Activated B cell treated with CpG ODN at 0.5 μM for 24 hours (primary cell): Measurements from ENCODE around the gene SIT1. TPM values are rescaled to one million over a fixed set of nuclear protein-coding genes. Genes with fewer than 3 reads are reported as not detected.

Experiments
- ATAC-seq: fragments of 200-7000 bp; cut with Tn5 transposase; one replicate; pipeline ENCODE4 v1.10.0; 2021; ENCODE audit warnings: low read depth, mild to moderate bottlenecking, moderate library complexity
- CTCF ChIA-PET: fragments of 350-600 bp; sonication (Branson Sonifier 250); formaldehyde crosslinking; loops from one replicate; lab custom pipeline; 2021; ENCODE audit warnings: antibody characterized with exemption; lab: Charles Lee
- POLR2A ChIA-PET: fragments of 350-600 bp; sonication (Branson Sonifier 250); formaldehyde crosslinking; loops from one replicate; lab custom pipeline; 2021; ENCODE audit warnings: antibody characterized with exemption; lab: Charles Lee
- DNase-seq: peaks from one replicate; pipeline ENCODE4 v3.0.0; 2022
- H3K27ac Mint-ChIP-seq: one replicate; pipeline ENCODE4 v1.8.0; 2020; ENCODE audit warnings: mixed read lengths
- H3K27me3 Mint-ChIP-seq: one replicate; pipeline ENCODE4 v1.8.0; 2021; ENCODE audit warnings: mixed read lengths
- H3K36me3 Mint-ChIP-seq: one replicate; pipeline ENCODE4 v1.8.0; 2021; ENCODE audit warnings: low read depth, mixed read lengths
- H3K4me1 Mint-ChIP-seq: one replicate; pipeline ENCODE4 v1.8.0; 2021; ENCODE audit warnings: mixed read lengths
- H3K4me3 Mint-ChIP-seq: one replicate; pipeline ENCODE4 v1.8.0; 2020; ENCODE audit warnings: mild to moderate bottlenecking, mixed read lengths
- H3K9me3 Mint-ChIP-seq: one replicate; pipeline ENCODE4 v1.8.0; 2020; ENCODE audit warnings: mixed read lengths
- CTCF ChIP-seq: fragments of 200-600 bp; IDR thresholded peaks from one replicate; pipeline ENCODE4 v1.8.0; 2022; ENCODE audit warnings: antibody characterized with exemption, mild to moderate bottlenecking
- intact Hi-C: fragments of 100-400 bp; cut with micrococcal nuclease; formaldehyde crosslinking; loops from one replicate; pipeline ENCODE4 v1.15.1; 2024
- total RNA-seq: library from RNA; stranded (reverse); gene quantifications from 2 replicates; pipeline ENCODE4 v1.2.3, GENCODE V29; 2022

SIT1 gene
- total RNA-seq, 1 donor from 2014 or later: 27.5 TPM

DNA sequence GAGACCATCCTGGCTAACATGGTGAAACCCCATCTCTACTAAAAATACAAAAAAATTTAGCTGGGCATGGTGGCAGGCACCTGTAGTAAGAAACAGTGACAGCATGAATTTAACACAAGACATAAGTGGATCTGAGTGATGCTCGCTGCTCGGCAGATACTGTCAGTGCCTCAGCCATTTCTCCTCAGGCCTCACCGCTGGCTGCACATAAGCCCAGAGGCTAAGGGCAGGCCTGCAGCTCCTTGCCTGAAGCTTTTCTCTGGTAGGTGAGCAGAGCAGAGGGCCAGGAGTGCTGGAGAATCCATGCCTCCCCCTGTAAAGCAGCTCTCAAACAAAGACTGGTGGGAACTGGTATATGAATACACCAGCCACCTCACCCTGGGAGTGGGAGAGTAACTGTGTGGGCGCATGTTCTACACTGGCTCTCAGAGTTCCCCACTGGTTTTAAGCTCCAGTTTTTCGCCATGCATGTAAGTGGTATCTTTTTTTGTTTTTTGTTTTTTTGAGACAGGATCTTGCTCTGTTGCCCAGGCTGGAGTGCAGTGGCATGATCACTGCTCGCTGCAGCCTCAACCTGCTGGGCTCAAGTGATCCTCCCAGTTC lies 22.2 kb downstream of the SIT1 start:
- DNase-seq: no peak
- POLR2A ChIA-PET: interaction anchor here (0.5 to 6.7 kb wide), 4 partner anchors 10 to 155 kb away, joined by 3 to 72 read pairs (median 6); partner anchors contain the start of genes CCDC107, CD72 and RMRP

GRCh38 chr9:35627575-35627974 lies 23.2 kb downstream of the SIT1 start:
- intact Hi-C loops: no loop called here
- no peak overlapping the region for H3K4me3 Mint-ChIP-seq
- no peaks in the 10 kb centered on the region for H3K27me3 Mint-ChIP-seq
- H3K9me3 Mint-ChIP-seq: no peaks in the 10 kb centered on the region
- H3K4me1 Mint-ChIP-seq: peaks cover 43% of the 10 kb centered on the region
- no peak for DNase-seq
- TF ChIP-seq CTCF: no peak
- ChIA-PET CTCF (no interaction called here), POLR2A (interaction anchor here (0.6 to 6.7 kb wide), 4 partner anchors 9 to 24 kb away, joined by 3 to 72 read pairs (median 4); partner anchors contain the start of gene CD72)
- H3K36me3 Mint-ChIP-seq: no peaks in the 10 kb centered on the region
- ATAC-seq: peak; percentile 50
- peak overlapping the region; percentile 70 for H3K27ac Mint-ChIP-seq

More for the DNA sequence above, 22.2 kb downstream of the SIT1 start:
- Mint-ChIP-seq H3K4me1 (peaks cover 44% of the 10 kb centered on the region), H3K27ac (peak overlapping the region; percentile 70), H3K27me3 (no peaks in the 10 kb centered on the region), H3K36me3 (no peaks in the 10 kb centered on the region), H3K4me3 (no peak overlapping the region), H3K9me3 (no peaks in the 10 kb centered on the region)
- intact Hi-C loops: no loop called here
- CTCF ChIA-PET: no interaction called here
- no peak for ATAC-seq
- TF ChIP-seq CTCF: no peak

DNA sequence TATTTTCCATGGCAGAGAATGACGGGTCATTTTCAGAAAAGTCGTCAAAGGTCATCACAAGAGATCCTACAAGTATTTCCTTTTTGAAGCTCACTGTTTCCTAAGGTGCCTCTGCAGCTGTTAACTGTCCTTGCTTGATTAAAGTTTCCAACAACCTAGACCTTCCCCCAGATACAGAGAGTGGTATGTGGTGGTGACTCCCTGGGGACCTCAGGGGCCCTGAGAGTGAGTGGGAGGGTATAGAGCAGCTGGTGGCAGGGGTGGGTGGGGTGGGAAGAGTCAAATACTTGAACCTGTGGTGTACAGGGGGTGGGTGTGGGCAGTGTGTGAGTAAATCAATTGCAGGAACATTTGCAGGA lies 31.0 kb downstream of the SIT1 start:
- ChIA-PET POLR2A (interaction anchor here (0.7 to 15.6 kb wide), 20 partner anchors 10 to 1162 kb away, joined by 3 to 549 read pairs (median 6); partner anchors contain the start of genes ATOSB, CCDC107, CLTA and CREB3), CTCF (interaction anchor here (0.6 to 13.1 kb wide), 7 partner anchors 9 to 116 kb away, joined by 3 to 162 read pairs (median 12); partner anchors contain the start of genes ARHGEF39, CCDC107, RMRP and SIT1)
- intact Hi-C loops: loop anchor here (1.0 kb wide), 6 partner anchors 15 to 547 kb away; partner anchors contain the start of genes CCDC107, CREB3, RMRP and TLN1
- Mint-ChIP-seq H3K27ac (peak overlapping the region; percentile 97), H3K36me3 (peaks cover 28% of the 10 kb centered on the region), H3K9me3 (no peaks in the 10 kb centered on the region), H3K27me3 (no peaks in the 10 kb centered on the region), H3K4me1 (peaks cover 82% of the 10 kb centered on the region), H3K4me3 (peak overlapping the region; percentile 87)
- peak; percentile 56 for DNase-seq
- no peak for TF ChIP-seq CTCF
- ATAC-seq: peak; percentile 72

- peaks cover 86% of the 10 kb centered on the region for H3K4me1 Mint-ChIP-seq
- ChIA-PET CTCF (interaction anchor here (0.6 to 13.1 kb wide), 11 partner anchors 8 to 117 kb away, joined by 3 to 162 read pairs (median 6); partner anchors contain the start of genes ARHGEF39, CCDC107, RMRP and SIT1), POLR2A (interaction anchor here (0.9 to 15.6 kb wide), 18 partner anchors 10 to 572 kb away, joined by 3 to 549 read pairs (median 7); partner anchors contain the start of genes ATOSB, CCDC107, CLTA and CREB3)
- DNase-seq: peak; percentile 62
- H3K4me3 Mint-ChIP-seq: peak overlapping the region; percentile 87
- peaks cover 35% of the 10 kb centered on the region for H3K36me3 Mint-ChIP-seq
- no peak for TF ChIP-seq CTCF
- peak; percentile 56 for ATAC-seq
- H3K27ac Mint-ChIP-seq: peak overlapping the region; percentile 97
- H3K9me3 Mint-ChIP-seq: no peaks in the 10 kb centered on the region
- intact Hi-C loops: loop anchor here (1.0 kb wide), 8 partner anchors 15 to 547 kb away; partner anchors contain the start of genes CCDC107, CREB3, RMRP and TLN1
- H3K27me3 Mint-ChIP-seq: no peaks in the 10 kb centered on the region
These were observed 31.6 kb downstream of the SIT1 start for GRCh38 chr9:35618854-35619799.
